Panc1 (cell line): ENCODE data around the gene DUS1L.

Experiments used
- CTCF ChIP-seq: fragments of 450-650 bp; IDR thresholded peaks from 2 replicates; pipeline ENCODE4 v1.5.1; 2017; ENCODE audit warnings: mild to moderate bottlenecking
- REST ChIP-seq, 2 experiments: IDR thresholded peaks; 2 replicates each; pipeline ENCODE4 v1.6.1; 2011 to 2012; ENCODE audit warnings: low read depth in 2 of 2, control low read depth in 1 of 2, low read length in 1 of 2, mild to moderate bottlenecking in 1 of 2, moderate library complexity in 1 of 2; ENCODE audit not compliant: insufficient read depth in 1 of 2

- TF ChIP-seq CTCF (no peak), REST (IDR thresholded peaks at IDR 0.05; ENCODE audit: insufficient read depth in 1 of 2, low read depth in 2 of 2, low read length in 1 of 2) (no peak)
These were observed 24.3 kb upstream of the DUS1L start for GRCh38 chr17:82089723-82090548.
